LNCAP (cell line): ENCODE measurements around the gene TMEM225B.

ENCODE experiments used
- CTCF ChIP-seq: fragments of 450-650 bp; IDR thresholded peaks from 2 replicates; pipeline ENCODE4 v1.5.1; 2017; ENCODE audit warnings: mild to moderate bottlenecking

The TMEM225B gene

GRCh38 chr7:99571768-99572167 is 26.3 kb upstream of the TMEM225B start:
- no peak for TF ChIP-seq CTCF

GRCh38 chr7:99573257-99573656 is 24.8 kb upstream of the TMEM225B start:
- no peak for TF ChIP-seq CTCF

GRCh38 chr7:99576251-99576650 is 21.8 kb upstream of the TMEM225B start:
- no peak for TF ChIP-seq CTCF

- TF ChIP-seq CTCF, result no peak
These were observed 18.6 kb upstream of the TMEM225B start for GRCh38 chr7:99579281-99579955.

- no peak for TF ChIP-seq CTCF
These were observed 17.9 kb upstream of the TMEM225B start for GRCh38 chr7:99579956-99580777.

- TF ChIP-seq CTCF, result no peak
These were observed 9.2 kb upstream of the TMEM225B start for GRCh38 chr7:99588868-99589267.

GRCh38 chr7:99594948-99595745 is 2.9 kb upstream of the TMEM225B start:
- TF ChIP-seq CTCF, result no peak
